Small intestine (tissue), 4 donors: ENCODE results near the gene STAT2. TPM values are rescaled to one million over a fixed set of nuclear protein-coding genes. Genes with fewer than 3 reads are reported as not detected.

ENCODE experiments used
- polyA plus RNA-seq, 4 donors: library from polyadenylated mRNA; stranded (reverse) in 3 of 4; unstranded in 1 of 4; fragments of 200-250 nt in 3 of 4; fragments of 120-200 nt in 1 of 4; gene quantifications; one replicate each; pipeline versions ENCODE4 v1.2.1 to v1.2.3, GENCODE V29; 2013
- donor health status: healthy with polysubstance abuse.
- donor health status: Bipolar disorder and iron deficiency.
- donor health status: healthy.

Gene STAT2
- polyA plus RNA-seq, 4 donors: 28.9 to 120 (median 42.7) TPM

Other genes starting within 250 kb of the STAT2 start
- 1,000 to 10,000 TPM; 3,267 to 7,277 (median 5,942) TPM for gene RPL41, start 243.5 kb downstream of the STAT2 start, polyA plus RNA-seq
- gene ZC3H10, start 241.8 kb downstream of the STAT2 start, polyA plus RNA-seq: 1 to 10 TPM; 1.1 to 4.0 (median 2.1) TPM
- 10 to 100 TPM in 2 of 4 donors, 1 to 10 TPM in 2; 2.7 to 51.8 (median 23.7) TPM for gene ESYT1, start 231.8 kb downstream of the STAT2 start, polyA plus RNA-seq
- 10 to 100 TPM; 24.8 to 49.7 (median 29.9) TPM for gene MYL6B, start 207.5 kb downstream of the STAT2 start, polyA plus RNA-seq
- 1,000 to 10,000 TPM; 1,147 to 4,316 (median 2,966) TPM for gene MYL6, start 201.7 kb downstream of the STAT2 start, polyA plus RNA-seq
- gene SMARCC2, start 170.6 kb downstream of the STAT2 start, polyA plus RNA-seq: 10 to 100 TPM; 18.6 to 67.5 (median 25.7) TPM
- 10 to 100 TPM; 11.4 to 31.2 (median 18.3) TPM for gene RNF41, start 138.2 kb downstream of the STAT2 start, polyA plus RNA-seq
- gene NABP2, start 135.8 kb downstream of the STAT2 start, polyA plus RNA-seq: 10 to 100 TPM; 28.7 to 47.4 (median 34.5) TPM
- 100 to 1,000 TPM; 178 to 689 (median 367) TPM for gene SLC39A5, start 130.1 kb downstream of the STAT2 start, polyA plus RNA-seq
- 10 to 100 TPM in 2 of 4 donors, 1 to 10 TPM in 2; 5.1 to 23.9 (median 10.3) TPM for gene ANKRD52, start 101.7 kb downstream of the STAT2 start, polyA plus RNA-seq
- gene COQ10A, start 93.2 kb downstream of the STAT2 start, polyA plus RNA-seq: 10 to 100 TPM in 2 of 4 donors, 1 to 10 TPM in 2; 5.4 to 10.5 (median 8.0) TPM
- gene CS, start 59.8 kb downstream of the STAT2 start, polyA plus RNA-seq: 100 to 1,000 TPM in 3 of 4 donors, 10 to 100 TPM in 1; 94.6 to 138 (median 117) TPM
- 100 to 1,000 TPM in 3 of 4 donors, 10 to 100 TPM in 1; 80.0 to 195 (median 134) TPM for gene CNPY2, start 44.1 kb downstream of the STAT2 start, polyA plus RNA-seq
- gene PAN2, start 26.1 kb downstream of the STAT2 start, polyA plus RNA-seq: 10 to 100 TPM; 20.8 to 84.2 (median 31.1) TPM
- gene IL23A, start 21.2 kb downstream of the STAT2 start, polyA plus RNA-seq: under 1 TPM in 2 of 4 donors, not detected in 2; 0.57 to 0.92 TPM
- gene APOF, start 2.8 kb upstream of the STAT2 start, polyA plus RNA-seq: under 1 TPM in 1 of 4 donors, not detected in 3; 0.19 TPM
- gene TIMELESS, start 89.3 kb upstream of the STAT2 start, polyA plus RNA-seq: 10 to 100 TPM in 2 of 4 donors, 1 to 10 TPM in 2; 3.2 to 21.6 (median 8.6) TPM
- gene MIP, start 94.5 kb upstream of the STAT2 start, polyA plus RNA-seq: under 1 TPM in 2 of 4 donors, not detected in 2; 0.06 to 0.07 TPM
- gene SPRYD4, start 108.5 kb upstream of the STAT2 start, polyA plus RNA-seq: 1 to 10 TPM; 1.4 to 4.7 (median 2.6) TPM
- 1 to 10 TPM in 2 of 4 donors, under 1 TPM in 2; 0.54 to 2.1 (median 0.87) TPM for gene GLS2, start 128.1 kb upstream of the STAT2 start, polyA plus RNA-seq
- 10 to 100 TPM in 1 of 4 donors, 1 to 10 TPM in 3; 2.0 to 23.4 (median 5.8) TPM for gene RBMS2, start 161.7 kb upstream of the STAT2 start, polyA plus RNA-seq